Osteocyte (in vitro differentiated cells): ENCODE results near the gene RAD54L. TPM values are rescaled to one million over a fixed set of nuclear protein-coding genes. Genes with fewer than 3 reads are reported as not detected.
"Not testable (repeated sequence)": the region's sequence is repeated elsewhere in the genome, so short reads cannot be mapped to it uniquely, and the experiment has no call there.

Source experiments
- DNase-seq: peaks from one replicate; pipeline ENCODE4 v3.0.0; 2021; ENCODE audit warnings: mixed read lengths; ENCODE audit not compliant: unreplicated experiment; ENCODE audit errors: extremely low spot score
- H3K27ac Mint-ChIP-seq: one replicate; pipeline ENCODE4 v1.8.0; 2021; ENCODE audit warnings: mild to moderate bottlenecking, mixed read lengths; ENCODE audit not compliant: unreplicated experiment
- H3K27me3 Mint-ChIP-seq: one replicate; pipeline ENCODE4 v1.8.0; 2021; ENCODE audit warnings: mixed read lengths; ENCODE audit not compliant: unreplicated experiment
- H3K36me3 Mint-ChIP-seq: one replicate; pipeline ENCODE4 v1.8.0; 2021; ENCODE audit warnings: mixed read lengths; ENCODE audit not compliant: unreplicated experiment
- H3K4me1 Mint-ChIP-seq: one replicate; pipeline ENCODE4 v1.8.0; 2021; ENCODE audit warnings: mixed read lengths; ENCODE audit not compliant: unreplicated experiment
- H3K4me3 Mint-ChIP-seq: one replicate; pipeline ENCODE4 v1.8.0; 2021; ENCODE audit warnings: mild to moderate bottlenecking, moderate library complexity, mixed read lengths; ENCODE audit not compliant: unreplicated experiment
- H3K9me3 Mint-ChIP-seq: one replicate; pipeline ENCODE4 v1.8.0; 2021; ENCODE audit warnings: mixed read lengths; ENCODE audit not compliant: unreplicated experiment
- total RNA-seq: library from RNA; stranded (reverse); gene quantifications from 2 replicates; pipeline ENCODE4 v1.2.1, GENCODE V29; 2021
- TF ChIP-seq, protein P1 (sequence below): fragments of 200-600 bp; sonication (generic); IDR thresholded peaks from 2 replicates; pipeline ENCODE4 v1.5.0; 2021; ENCODE audit warnings: antibody characterized with exemption, mild to moderate bottlenecking, moderate library complexity

Gene RAD54L
- total RNA-seq, 1 donor from 2014 or later: 4.2 TPM

GRCh38 chr1:46242918-46243317 is 4.6 kb upstream of the RAD54L start:
- no peaks in the 10 kb centered on the region for H3K36me3 Mint-ChIP-seq
- H3K27ac Mint-ChIP-seq: no peak overlapping the region
- H3K4me3 Mint-ChIP-seq: no peak overlapping the region
- no peaks in the 10 kb centered on the region for H3K27me3 Mint-ChIP-seq
- TF ChIP-seq, protein P1, sequence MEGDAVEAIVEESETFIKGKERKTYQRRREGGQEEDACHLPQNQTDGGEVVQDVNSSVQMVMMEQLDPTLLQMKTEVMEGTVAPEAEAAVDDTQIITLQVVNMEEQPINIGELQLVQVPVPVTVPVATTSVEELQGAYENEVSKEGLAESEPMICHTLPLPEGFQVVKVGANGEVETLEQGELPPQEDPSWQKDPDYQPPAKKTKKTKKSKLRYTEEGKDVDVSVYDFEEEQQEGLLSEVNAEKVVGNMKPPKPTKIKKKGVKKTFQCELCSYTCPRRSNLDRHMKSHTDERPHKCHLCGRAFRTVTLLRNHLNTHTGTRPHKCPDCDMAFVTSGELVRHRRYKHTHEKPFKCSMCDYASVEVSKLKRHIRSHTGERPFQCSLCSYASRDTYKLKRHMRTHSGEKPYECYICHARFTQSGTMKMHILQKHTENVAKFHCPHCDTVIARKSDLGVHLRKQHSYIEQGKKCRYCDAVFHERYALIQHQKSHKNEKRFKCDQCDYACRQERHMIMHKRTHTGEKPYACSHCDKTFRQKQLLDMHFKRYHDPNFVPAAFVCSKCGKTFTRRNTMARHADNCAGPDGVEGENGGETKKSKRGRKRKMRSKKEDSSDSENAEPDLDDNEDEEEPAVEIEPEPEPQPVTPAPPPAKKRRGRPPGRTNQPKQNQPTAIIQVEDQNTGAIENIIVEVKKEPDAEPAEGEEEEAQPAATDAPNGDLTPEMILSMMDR: no peak
- no peak for DNase-seq
- peaks cover 16% of the 10 kb centered on the region for H3K4me1 Mint-ChIP-seq
- peaks cover 8% of the 10 kb centered on the region for H3K9me3 Mint-ChIP-seq

GRCh38 chr1:46243831-46244230 is 3.7 kb upstream of the RAD54L start:
- not testable (repeated sequence) for H3K27ac Mint-ChIP-seq, H3K27me3 Mint-ChIP-seq
- peaks cover 22% of the 10 kb centered on the region for H3K4me1 Mint-ChIP-seq

DNA sequence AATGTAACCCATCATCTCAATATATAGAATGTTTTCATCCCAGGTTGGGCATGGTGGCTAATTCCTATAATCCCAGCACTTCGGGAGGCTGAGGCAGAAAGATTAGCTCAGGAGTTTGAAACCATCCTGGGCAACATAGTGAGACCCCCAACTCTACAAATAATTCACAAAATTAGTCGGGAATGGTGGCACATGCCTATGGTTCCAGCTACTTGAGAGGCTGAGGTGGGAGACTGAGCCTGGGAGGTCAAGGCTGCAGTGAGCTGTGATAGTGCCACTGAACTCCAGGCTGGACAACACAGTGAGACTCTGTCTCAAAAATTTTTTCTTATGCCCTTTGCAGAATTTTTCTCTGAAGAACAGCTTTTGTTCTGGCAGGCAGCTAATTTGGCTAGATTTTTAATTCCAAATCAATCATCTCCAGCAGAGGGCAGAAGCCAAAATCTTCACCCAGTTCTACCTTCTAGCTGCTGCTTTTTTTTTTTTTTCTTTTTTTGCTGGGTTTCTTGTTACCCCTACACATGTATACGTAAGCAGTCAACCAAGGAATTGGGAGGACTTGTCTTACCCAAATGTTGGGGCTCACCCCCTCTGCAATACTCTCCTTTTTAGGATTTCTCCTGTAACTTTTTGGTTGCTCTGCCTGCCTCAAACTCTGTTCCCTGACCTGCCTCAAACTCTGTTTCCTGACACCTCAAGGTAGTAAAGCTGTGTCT is 2.7 kb upstream of the RAD54L start:
- DNase-seq: no peak
- no peak overlapping the region for H3K4me3 Mint-ChIP-seq
- H3K27ac Mint-ChIP-seq: no peak overlapping the region
- H3K27me3 Mint-ChIP-seq: no peaks in the 10 kb centered on the region
- no peaks in the 10 kb centered on the region for H3K9me3 Mint-ChIP-seq
- TF ChIP-seq, protein P1: peak; percentile 56
- H3K36me3 Mint-ChIP-seq: no peaks in the 10 kb centered on the region
- H3K4me1 Mint-ChIP-seq: peaks cover 25% of the 10 kb centered on the region

More at GRCh38 chr1:46243831-46244230, 3.7 kb upstream of the RAD54L start:
- not testable (repeated sequence) for H3K9me3 Mint-ChIP-seq, DNase-seq, H3K36me3 Mint-ChIP-seq, H3K4me3 Mint-ChIP-seq

DNA sequence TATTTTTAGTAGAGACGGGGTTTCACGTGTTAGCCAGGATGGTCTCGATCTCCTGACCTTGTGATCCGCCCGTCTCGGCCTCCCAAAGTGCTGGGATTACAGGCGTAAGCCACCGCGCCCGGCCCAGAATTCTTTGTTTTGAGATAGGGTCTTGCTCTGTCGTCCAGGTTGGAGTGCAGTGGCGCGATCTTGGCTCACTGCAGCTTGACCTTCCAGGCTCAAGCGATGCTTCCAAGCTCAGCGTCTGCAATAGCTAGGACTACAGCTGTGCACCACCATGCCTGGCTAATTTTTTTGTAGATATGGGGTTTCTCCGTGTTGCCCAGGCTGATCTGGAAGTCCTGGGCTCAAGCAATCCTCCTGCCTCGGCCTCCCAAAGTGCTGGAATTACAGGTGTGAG is 1.4 kb upstream of the RAD54L start:
- not testable (repeated sequence) for DNase-seq, H3K27me3 Mint-ChIP-seq, H3K27ac Mint-ChIP-seq, H3K36me3 Mint-ChIP-seq, H3K9me3 Mint-ChIP-seq
- peak overlapping the region; percentile 99 for H3K4me3 Mint-ChIP-seq
- peaks cover 25% of the 10 kb centered on the region for H3K4me1 Mint-ChIP-seq

DNA sequence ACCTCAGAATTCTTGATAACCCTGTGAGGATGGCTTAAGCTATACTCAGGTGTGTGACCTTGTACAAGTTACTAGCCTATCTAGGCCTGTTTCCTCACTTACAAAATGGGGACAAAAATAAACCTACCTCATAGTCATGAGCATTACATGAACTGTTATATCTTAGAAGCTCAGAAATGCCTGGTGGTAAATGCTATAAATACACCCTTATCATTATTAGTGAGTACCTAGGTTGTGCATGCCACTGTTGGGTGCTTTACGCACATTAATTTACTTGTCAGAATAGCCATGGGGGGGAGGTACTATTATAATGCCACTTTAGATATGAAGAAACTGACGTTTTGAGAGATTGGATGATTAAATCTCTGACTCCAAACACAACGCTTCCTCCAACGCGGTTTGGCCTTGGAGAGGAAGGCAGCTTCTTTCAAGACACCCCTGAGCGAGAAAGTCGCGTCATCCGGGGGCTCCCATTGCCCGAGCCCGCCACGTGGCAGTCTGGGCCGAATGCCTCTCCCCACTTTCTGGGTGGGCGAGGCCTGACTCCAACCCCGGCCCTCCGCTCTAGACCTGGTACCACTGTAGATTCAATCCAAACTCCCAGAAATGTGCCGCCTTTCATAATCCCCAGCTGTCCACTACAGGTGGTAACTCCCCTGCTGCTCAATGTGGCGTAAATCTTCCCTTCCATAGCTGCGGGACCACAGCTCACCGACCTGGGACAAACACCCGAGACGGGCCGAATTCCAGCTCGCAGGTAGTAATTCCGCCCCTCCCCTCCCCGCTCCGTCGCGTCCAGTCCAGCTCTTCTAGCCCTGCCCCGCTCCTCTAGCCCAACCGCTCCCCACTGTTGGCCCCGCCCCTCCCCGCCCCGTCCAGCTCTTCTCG is 771 bp upstream of the RAD54L start:
- no peaks in the 10 kb centered on the region for H3K36me3 Mint-ChIP-seq
- no peaks in the 10 kb centered on the region for H3K27me3 Mint-ChIP-seq
- peak overlapping the region; percentile 97 for H3K27ac Mint-ChIP-seq
- H3K9me3 Mint-ChIP-seq: no peaks in the 10 kb centered on the region
- H3K4me1 Mint-ChIP-seq: peaks cover 25% of the 10 kb centered on the region
- peak overlapping the region; percentile 99 for H3K4me3 Mint-ChIP-seq
- TF ChIP-seq, protein P1: no peak
- peak; percentile 86 for DNase-seq
